Heart left ventricle (tissue), 13 donors: ENCODE data around the gene EPS8.

Experiments used
- CTCF ChIP-seq, 12 donors: fragments of 200-600 bp; sonication (generic) in 4 of 12; IDR thresholded peaks; one replicate each; pipeline versions ENCODE4 v1.5.0 to v1.8.0; 2018 to 2022; ENCODE audit warnings: antibody characterized with exemption in 12 of 12, mild to moderate bottlenecking in 5 of 12
- POLR2A ChIP-seq, 2 donors: fragments of 450-650 bp; IDR thresholded peaks; one replicate each; pipeline ENCODE4 v1.6.1; 2017; ENCODE audit warnings: antibody characterized with exemption in 2 of 2, mild to moderate bottlenecking in 2 of 2, moderate library complexity in 2 of 2
- donor health status: ischemic (EF 13 %, LVEDD 7.1; RV severe dilation, severe dysfunction).
- donor health status: DM: no; HTN: yes; CAD: no.
- donor health status: DM: no; HTN: no; CAD: no.
- donor health status: ischemic (EF 25% LVEDD 6.9; RV normal size, moderate dysfunction).
- donor health status: ischemic (EF 25% LVEDD 5.7; RV mildly dilated, moderate dysfunction).
- donor health status: ischemic (EF 35%, LVEDD 5.7; RV mildly dilated, moderate dysfunction).
- donor health status: nonischemic (EF 11% LVEDD 7.7; RV severe dilation, severe dysfunction).
- donor health status: DM: yes; HTN: yes; CAD: no.
- donor health status: PGD.
- donor health status: ischemic (EF 29% LVEDD 5.4; RV normal size, mild dysfunction).
- donor health status: nonischemic (EF 23%, LVEDD 6.1; RV moderate dilation, normal function).

DNA sequence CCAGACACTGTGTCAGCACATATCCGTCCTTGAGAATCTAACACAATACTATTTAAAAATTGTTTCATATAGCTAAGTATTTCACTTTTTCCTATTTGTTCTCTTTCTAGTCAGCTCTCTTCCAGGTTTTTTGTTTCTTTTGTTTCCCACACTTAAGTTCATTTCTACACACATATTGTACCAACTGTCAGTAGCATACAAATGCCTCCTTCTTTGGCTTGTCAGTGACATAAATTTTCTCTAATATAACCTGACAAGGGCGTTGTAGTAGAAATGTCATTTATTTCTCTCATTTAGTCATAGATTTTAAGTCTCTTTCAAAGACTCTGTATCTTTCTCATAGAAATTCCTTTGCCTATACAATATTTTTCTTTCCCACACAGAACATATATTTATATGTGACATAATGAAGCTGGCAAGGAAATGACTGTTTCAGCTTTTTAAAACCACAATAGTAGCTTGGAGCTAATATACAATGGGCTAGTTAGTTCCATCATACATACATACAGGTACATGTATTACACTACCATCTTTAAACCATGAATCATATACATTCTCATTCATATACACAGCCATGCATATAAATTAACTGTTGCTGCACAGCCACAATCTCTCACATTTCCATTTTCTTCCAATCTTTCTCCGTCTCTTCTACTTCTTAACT is 42.3 kb upstream of the EPS8 start:
- no peak for TF ChIP-seq POLR2A (IDR thresholded peaks at IDR 0.05)
- no peak for TF ChIP-seq CTCF (IDR thresholded peaks at IDR 0.05)
